ENCODE data around the gene RAB12. TPM values are rescaled to one million over a fixed set of nuclear protein-coding genes. Genes with fewer than 3 reads are reported as not detected.

The RAB12 gene
- total RNA-seq, 6 donors from 2014 or later: 24.1 to 88.6 (median 44.1) TPM

DNA sequence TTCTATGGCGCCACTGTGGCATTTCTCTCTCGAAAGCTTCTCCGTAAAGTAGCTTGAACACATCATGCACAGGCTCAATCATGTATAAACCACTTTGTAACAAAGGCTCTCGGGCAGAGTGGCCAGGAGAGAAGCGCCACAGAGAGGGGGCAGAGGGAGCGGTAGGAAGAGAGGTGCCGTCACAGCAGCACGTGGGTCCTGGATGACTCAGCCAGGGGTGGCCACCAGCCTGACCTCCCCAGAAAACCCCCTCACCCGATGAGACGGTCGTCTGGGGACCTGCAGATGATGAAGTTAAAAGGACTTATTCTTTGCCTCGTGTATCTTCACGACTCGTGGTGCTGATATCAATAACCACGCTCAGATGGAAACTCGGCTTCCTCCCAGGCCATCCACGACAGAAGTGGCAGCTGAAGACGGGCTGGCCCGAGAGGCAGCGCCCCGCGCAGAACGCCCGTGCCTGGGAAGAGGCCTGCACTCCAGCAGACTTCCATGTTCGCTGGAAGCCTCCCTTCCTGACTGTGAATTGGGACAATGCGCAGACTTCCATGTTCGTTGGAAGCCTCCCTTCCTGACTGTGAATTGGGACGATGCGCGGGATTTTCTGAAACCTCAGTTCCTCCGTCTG lies 49.7 kb downstream of the RAB12 start:
- no peak overlapping the region for H3K4me3 ChIP-seq
- TF ChIP-seq, protein P1, sequence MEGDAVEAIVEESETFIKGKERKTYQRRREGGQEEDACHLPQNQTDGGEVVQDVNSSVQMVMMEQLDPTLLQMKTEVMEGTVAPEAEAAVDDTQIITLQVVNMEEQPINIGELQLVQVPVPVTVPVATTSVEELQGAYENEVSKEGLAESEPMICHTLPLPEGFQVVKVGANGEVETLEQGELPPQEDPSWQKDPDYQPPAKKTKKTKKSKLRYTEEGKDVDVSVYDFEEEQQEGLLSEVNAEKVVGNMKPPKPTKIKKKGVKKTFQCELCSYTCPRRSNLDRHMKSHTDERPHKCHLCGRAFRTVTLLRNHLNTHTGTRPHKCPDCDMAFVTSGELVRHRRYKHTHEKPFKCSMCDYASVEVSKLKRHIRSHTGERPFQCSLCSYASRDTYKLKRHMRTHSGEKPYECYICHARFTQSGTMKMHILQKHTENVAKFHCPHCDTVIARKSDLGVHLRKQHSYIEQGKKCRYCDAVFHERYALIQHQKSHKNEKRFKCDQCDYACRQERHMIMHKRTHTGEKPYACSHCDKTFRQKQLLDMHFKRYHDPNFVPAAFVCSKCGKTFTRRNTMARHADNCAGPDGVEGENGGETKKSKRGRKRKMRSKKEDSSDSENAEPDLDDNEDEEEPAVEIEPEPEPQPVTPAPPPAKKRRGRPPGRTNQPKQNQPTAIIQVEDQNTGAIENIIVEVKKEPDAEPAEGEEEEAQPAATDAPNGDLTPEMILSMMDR (IDR thresholded peaks at IDR 0.05): no peak
- no peak for TF ChIP-seq EP300 (IDR thresholded peaks at IDR 0.05)
- no peak for TF ChIP-seq POLR2AphosphoS5 (IDR thresholded peaks at IDR 0.05)
- TF ChIP-seq POLR2A (IDR thresholded peaks at IDR 0.05): no peak
- no peaks in the 10 kb centered on the region for H3K4me1 ChIP-seq
- H3K36me3 ChIP-seq: no peaks in the 10 kb centered on the region
- no peak overlapping the region for H3K27ac ChIP-seq
- ATAC-seq (ENCODE audit: low FRiP score in 2 of 2) (no peak), DNase-seq (peak in 1 of 2 donors; percentile 69)
- H3K27me3 ChIP-seq: no peaks in the 10 kb centered on the region
- H3K9me3 ChIP-seq: no peaks in the 10 kb centered on the region
- 87 to 91% methylated on average over 27 to 31 of the region's 31 CpGs for WGBS, 2 donors

DNA sequence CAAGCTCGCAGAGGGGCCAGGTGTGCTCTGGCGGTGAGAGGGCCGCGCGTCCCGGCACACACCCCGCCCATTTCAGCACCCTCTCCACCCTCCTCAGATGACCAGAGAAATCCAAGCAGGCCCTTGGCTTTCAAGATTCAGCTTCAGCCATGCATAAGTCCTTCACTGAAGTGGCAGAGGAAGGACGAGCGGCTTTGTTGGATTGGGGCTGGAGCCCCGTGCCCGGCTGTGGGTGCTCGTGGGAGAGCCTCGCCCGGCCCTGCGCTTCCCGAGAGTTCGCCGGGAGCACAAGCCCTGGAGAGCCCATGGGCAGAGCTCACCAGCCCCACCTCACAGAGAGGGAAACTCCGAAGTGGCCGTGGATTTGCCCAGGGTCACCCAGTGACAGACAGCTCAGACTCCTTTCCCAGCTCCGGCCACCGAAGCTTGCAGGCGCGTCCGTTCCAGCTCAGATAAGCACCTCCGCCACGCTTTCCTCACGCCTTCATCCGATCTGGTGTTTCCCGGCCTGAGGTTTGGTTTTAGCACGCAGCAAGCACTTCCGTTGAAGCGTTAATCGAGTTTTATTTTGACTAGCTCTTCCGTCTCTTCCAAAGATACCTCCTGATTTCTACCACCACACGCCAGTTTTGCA lies 50.5 kb downstream of the RAB12 start:
- H3K4me3 ChIP-seq: no peak overlapping the region
- no peak for TF ChIP-seq POLR2A (IDR thresholded peaks at IDR 0.05)
- TF ChIP-seq POLR2AphosphoS5 (IDR thresholded peaks at IDR 0.05): no peak
- no peak for TF ChIP-seq EP300 (IDR thresholded peaks at IDR 0.05)
- TF ChIP-seq, protein P1 (IDR thresholded peaks at IDR 0.05): no peak
- DNase-seq: peak in 1 of 2 donors; percentile 58
- no peaks in the 10 kb centered on the region for H3K4me1 ChIP-seq
- no peaks in the 10 kb centered on the region for H3K36me3 ChIP-seq
- no peak for ATAC-seq (ENCODE audit: low FRiP score in 2 of 2)
- H3K9me3 ChIP-seq: no peaks in the 10 kb centered on the region
- H3K27me3 ChIP-seq: no peaks in the 10 kb centered on the region
- H3K27ac ChIP-seq: no peak overlapping the region
- WGBS, 2 donors: 81 to 95% methylated on average over 30 to 36 of the region's 36 CpGs

DNA sequence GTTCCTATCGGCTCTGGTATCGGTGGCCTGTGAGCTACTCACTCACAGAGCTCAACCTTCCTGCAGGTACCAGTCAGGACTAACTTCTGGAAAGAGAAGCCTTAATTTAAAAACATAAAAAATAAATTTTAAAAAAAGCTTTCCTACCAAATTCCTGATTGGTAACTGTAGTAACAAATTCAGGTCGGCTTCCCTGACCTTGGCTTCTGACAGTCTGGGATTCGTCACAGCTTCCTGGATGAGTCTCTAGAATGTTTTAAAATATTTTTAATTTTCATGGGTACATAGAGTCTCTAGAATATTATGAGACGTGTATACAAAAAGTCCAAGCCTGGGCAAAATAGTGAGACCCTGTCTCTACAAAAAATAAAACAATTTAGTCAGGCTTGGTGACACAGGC lies 51.1 kb downstream of the RAB12 start:
- ATAC-seq (ENCODE audit: low FRiP score in 2 of 2): no peak
- H3K4me1 ChIP-seq: no peaks in the 10 kb centered on the region
- H3K36me3 ChIP-seq: no peaks in the 10 kb centered on the region

DNA sequence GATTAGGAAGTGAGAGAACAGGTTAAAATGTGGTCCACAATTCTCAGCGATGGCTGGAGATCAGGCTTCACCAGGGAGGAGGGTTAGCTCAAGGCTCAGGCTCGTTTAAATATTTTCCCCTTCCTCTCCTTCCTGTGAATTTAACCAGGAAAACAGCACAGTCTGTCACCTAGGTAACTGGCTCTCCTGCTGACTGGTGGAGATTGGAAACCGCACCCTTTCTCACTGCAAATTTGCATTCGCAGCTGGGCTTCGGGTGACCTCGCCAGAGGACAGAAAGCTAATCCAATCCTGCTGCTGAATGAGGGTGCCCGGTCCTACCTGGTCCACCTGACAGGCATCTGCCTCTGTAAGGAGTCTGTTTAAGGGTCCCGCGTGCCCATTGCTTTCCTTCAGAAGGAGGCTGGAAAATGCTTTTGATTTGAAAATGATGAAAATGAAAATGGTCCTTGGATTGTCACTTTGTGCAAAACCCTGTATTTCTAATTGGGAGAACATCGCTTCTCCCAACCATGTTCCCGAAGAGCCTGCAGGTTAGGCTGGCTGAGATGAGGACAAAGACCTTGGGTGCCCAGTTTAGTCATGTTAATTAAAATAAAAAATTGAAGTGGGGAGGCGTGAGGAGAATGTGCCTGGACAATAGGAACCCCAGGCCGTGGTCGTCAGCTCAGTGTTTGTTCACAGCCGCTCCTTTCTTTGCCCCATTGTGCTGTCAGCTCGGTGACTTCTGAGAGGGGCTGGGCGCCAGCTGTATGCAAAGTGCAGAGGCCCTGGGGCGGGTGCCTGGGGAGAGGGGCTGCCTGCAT lies 52.7 kb downstream of the RAB12 start:
- Histone ChIP-seq H3K27ac (no peak overlapping the region), H3K4me3 (no peak overlapping the region), H3K9me3 (no peaks in the 10 kb centered on the region), H3K36me3 (no peaks in the 10 kb centered on the region), H3K4me1 (no peaks in the 10 kb centered on the region), H3K27me3 (no peaks in the 10 kb centered on the region)
- DNase-seq (peak in 1 of 2 donors; percentile 62), ATAC-seq (ENCODE audit: low FRiP score in 2 of 2) (no peak)
- 41 to 42% methylated on average over 17 to 18 of the region's 18 CpGs for WGBS, 2 donors
- TF ChIP-seq, protein P1 (IDR thresholded peaks at IDR 0.05): no peak
- TF ChIP-seq EP300 (IDR thresholded peaks at IDR 0.05): no peak
- TF ChIP-seq POLR2A (IDR thresholded peaks at IDR 0.05): no peak
- TF ChIP-seq POLR2AphosphoS5 (IDR thresholded peaks at IDR 0.05): no peak

More for the DNA sequence above, 51.1 kb downstream of the RAB12 start:
- no peaks in the 10 kb centered on the region for H3K27me3 ChIP-seq
- no peak overlapping the region for H3K27ac ChIP-seq
- no peaks in the 10 kb centered on the region for H3K9me3 ChIP-seq
- DNase-seq: no peak
- H3K4me3 ChIP-seq: no peak overlapping the region
- WGBS, 2 donors: 86 to 87% methylated on average over 5 of the region's 5 CpGs
- TF ChIP-seq EP300 (IDR thresholded peaks at IDR 0.05) (no peak), POLR2A (IDR thresholded peaks at IDR 0.05) (no peak), POLR2AphosphoS5 (IDR thresholded peaks at IDR 0.05) (no peak)
- TF ChIP-seq, protein P1 (IDR thresholded peaks at IDR 0.05): no peak

Data from upper lobe of left lung (tissue), 6 donors.